ENCODE measurements around the gene ABCD3. TPM values are rescaled to one million over a fixed set of nuclear protein-coding genes. Genes with fewer than 3 reads are reported as not detected.

Gene ABCD3
- total and polyA plus RNA-seq, 2 of the 13 experiments (the other 11 are each of a cell fraction or from before 2014, with no cell fraction given) = 27.5 to 166 TPM

DNA sequence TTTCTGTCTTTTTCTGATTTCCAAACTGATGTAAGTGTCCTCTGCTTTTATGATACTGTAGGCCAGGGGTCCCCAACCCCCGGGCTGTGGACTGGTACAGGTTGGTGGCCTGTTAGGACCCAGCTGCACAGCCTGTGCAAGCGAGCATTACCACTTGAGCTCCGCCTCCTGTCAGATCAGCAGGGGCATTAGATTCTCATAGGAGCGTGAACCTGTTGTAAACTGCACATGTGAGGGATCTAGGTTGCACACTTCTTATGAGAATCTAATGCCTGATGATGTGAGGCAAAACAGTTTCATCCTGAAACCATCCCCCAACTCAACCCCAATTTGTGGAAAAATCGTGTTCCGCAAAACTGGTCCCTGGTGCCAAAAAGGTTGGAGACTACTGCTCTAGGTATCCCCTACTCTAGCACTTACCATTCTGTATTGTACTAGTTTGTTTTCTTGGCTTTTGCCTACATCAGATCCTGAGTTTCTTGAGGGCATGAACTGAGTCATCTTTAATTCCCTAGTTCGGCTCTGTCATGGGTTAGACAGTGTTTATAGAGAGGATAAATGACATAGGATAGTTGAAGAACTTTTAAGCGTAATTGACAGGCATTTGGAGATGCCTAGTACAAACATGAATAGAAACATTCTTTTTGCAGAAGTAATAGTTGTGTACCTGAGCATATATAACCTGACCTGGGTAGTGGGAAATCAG lies 4.1 kb downstream of the ABCD3 start (continued):
- TF ChIP-seq PHB2 (IDR thresholded peaks at IDR 0.05; ENCODE audit: partially characterized antibody) = no peak
- TF ChIP-seq ZNF335 (CRISPR knock-in tag; IDR thresholded peaks at IDR 0.05) = peak; percentile 14; the same call in 1 of the 2 replicates
- TF ChIP-seq, protein P1, sequence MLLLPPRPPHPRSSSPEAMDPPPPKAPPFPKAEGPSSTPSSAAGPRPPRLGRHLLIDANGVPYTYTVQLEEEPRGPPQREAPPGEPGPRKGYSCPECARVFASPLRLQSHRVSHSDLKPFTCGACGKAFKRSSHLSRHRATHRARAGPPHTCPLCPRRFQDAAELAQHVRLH (CRISPR knock-in tag; IDR thresholded peaks at IDR 0.05; ENCODE audit: borderline replicate concordance, low read depth) = 0 out of 2 replicates have a peak, but pooled peaks have one; percentile 37
- peak; percentile 93 for TF ChIP-seq ZSCAN31 (CRISPR knock-in tag; IDR thresholded peaks at IDR 0.05; ENCODE audit: low read depth)
- TF ChIP-seq TBX2 (CRISPR knock-in tag; IDR thresholded peaks at IDR 0.05; ENCODE audit: borderline replicate concordance) = peak; percentile 31; the same call in 1 of the 2 replicates
- TF ChIP-seq ZNF34 (CRISPR knock-in tag; IDR thresholded peaks at IDR 0.05; ENCODE audit: borderline replicate concordance) = no peak
- TF ChIP-seq, protein P2, sequence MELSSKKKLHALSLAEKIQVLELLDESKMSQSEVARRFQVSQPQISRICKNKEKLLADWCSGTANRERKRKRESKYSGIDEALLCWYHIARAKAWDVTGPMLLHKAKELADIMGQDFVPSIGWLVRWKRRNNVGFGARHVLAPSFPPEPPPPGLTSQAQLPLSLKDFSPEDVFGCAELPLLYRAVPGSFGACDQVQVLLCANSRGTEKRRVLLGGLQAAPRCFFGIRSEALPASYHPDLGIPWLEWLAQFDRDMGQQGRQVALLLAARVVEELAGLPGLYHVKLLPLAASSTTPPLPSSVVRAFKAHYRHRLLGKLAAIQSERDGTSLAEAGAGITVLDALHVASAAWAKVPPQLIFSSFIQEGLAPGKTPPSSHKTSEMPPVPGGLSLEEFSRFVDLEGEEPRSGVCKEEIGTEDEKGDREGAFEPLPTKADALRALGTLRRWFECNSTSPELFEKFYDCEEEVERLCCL (CRISPR knock-in tag; IDR thresholded peaks at IDR 0.05; ENCODE audit: borderline replicate concordance) = no peak
- TF ChIP-seq MXD4 (CRISPR knock-in tag; IDR thresholded peaks at IDR 0.05) = no peak
- TF ChIP-seq ZNF331 (CRISPR knock-in tag; IDR thresholded peaks at IDR 0.05) = no peak
- no peak for TF ChIP-seq SMARCC2 (IDR thresholded peaks at IDR 0.05)
- TF ChIP-seq ZNF777 (CRISPR knock-in tag; IDR thresholded peaks at IDR 0.05) = no peak
- no peak for TF ChIP-seq TSC22D2 (CRISPR knock-in tag; IDR thresholded peaks at IDR 0.05; ENCODE audit: borderline replicate concordance)
- TF ChIP-seq, protein P3, sequence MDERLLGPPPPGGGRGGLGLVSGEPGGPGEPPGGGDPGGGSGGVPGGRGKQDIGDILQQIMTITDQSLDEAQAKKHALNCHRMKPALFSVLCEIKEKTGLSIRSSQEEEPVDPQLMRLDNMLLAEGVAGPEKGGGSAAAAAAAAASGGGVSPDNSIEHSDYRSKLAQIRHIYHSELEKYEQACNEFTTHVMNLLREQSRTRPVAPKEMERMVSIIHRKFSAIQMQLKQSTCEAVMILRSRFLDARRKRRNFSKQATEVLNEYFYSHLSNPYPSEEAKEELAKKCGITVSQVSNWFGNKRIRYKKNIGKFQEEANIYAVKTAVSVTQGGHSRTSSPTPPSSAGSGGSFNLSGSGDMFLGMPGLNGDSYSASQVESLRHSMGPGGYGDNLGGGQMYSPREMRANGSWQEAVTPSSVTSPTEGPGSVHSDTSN (CRISPR knock-in tag; IDR thresholded peaks at IDR 0.05) = no peak
- no peak for TF ChIP-seq ATF7 (IDR thresholded peaks at IDR 0.05)
- no peak for TF ChIP-seq ATF7 (CRISPR knock-in tag; IDR thresholded peaks at IDR 0.05)
- TF ChIP-seq, protein P4, sequence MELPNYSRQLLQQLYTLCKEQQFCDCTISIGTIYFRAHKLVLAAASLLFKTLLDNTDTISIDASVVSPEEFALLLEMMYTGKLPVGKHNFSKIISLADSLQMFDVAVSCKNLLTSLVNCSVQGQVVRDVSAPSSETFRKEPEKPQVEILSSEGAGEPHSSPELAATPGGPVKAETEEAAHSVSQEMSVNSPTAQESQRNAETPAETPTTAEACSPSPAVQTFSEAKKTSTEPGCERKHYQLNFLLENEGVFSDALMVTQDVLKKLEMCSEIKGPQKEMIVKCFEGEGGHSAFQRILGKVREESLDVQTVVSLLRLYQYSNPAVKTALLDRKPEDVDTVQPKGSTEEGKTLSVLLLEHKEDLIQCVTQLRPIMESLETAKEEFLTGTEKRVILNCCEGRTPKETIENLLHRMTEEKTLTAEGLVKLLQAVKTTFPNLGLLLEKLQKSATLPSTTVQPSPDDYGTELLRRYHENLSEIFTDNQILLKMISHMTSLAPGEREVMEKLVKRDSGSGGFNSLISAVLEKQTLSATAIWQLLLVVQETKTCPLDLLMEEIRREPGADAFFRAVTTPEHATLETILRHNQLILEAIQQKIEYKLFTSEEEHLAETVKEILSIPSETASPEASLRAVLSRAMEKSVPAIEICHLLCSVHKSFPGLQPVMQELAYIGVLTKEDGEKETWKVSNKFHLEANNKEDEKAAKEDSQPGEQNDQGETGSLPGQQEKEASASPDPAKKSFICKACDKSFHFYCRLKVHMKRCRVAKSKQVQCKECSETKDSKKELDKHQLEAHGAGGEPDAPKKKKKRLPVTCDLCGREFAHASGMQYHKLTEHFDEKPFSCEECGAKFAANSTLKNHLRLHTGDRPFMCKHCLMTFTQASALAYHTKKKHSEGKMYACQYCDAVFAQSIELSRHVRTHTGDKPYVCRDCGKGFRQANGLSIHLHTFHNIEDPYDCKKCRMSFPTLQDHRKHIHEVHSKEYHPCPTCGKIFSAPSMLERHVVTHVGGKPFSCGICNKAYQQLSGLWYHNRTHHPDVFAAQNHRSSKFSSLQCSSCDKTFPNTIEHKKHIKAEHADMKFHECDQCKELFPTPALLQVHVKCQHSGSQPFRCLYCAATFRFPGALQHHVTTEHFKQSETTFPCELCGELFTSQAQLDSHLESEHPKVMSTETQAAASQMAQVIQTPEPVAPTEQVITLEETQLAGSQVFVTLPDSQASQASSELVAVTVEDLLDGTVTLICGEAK (IDR thresholded peaks at IDR 0.05) = no peak
- TF ChIP-seq, protein P4 (CRISPR knock-in tag; IDR thresholded peaks at IDR 0.05) = no peak
- TF ChIP-seq SAFB2 (CRISPR knock-in tag; IDR thresholded peaks at IDR 0.05; ENCODE audit: borderline replicate concordance, low read depth) = no peak
- TF ChIP-seq ZSCAN9 (CRISPR knock-in tag; IDR thresholded peaks at IDR 0.05; ENCODE audit: borderline replicate concordance) = no peak

Measured in HepG2 (cell line).